Measurements from ENCODE around the gene ATAD3A.
"Not testable (repeated sequence)": the region's sequence is repeated elsewhere in the genome, so short reads cannot be mapped to it uniquely, and the experiment has no call there.

The ATAD3A gene

DNA sequence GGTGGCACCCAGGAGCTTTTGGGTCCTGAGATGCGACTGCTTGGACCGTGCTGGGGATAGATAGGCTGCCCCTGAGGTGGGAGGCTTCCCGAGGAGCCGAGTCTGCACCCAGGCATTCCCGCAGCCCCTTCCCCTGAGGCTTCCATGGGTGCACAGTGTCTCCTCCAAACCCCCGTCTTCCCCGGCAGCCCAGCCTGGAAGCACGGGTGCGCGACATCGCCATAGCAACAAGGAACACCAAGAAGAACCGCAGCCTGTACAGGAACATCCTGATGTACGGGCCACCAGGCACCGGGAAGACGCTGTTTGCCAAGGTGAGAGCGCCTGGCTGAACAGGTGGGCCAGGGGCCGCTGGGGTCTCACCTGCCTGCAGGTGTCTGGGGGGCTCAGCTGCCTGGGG lies 11.7 kb downstream of the ATAD3A start:
- DNase-seq (ENCODE audit: low spot score) = not testable (repeated sequence)

DNA sequence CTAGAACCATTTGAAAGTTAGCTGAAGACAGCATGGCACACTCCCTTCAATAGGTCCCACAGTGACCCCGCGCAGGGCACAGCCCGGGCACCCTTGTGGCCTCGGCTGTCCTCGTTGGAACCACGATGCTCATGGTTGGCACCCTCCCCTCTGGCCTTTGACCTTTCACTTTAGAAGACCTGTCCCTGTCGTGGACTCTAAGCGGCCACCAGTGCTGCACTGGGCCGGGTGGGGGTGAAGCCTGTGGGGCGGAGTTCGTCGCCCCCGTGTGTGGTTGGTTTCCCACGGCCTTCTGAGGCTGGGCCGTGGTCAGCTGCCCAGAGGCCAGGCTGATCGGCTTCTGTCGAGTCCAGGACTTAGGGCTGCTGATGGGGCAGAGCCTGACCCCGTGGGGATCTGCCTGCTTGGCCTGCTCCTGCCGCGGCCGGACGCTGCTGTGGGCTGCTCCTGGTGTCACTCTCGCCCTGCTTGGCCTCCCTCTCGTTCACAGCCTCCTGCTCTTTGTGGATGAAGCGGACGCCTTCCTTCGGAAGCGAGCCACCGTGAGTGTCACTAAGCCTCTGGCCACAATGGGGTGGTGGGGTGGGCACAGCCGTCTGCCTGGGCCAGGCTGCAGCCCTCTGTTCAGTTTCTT lies 12.9 kb downstream of the ATAD3A start:
- not testable (repeated sequence) for DNase-seq (ENCODE audit: low spot score)

DNA sequence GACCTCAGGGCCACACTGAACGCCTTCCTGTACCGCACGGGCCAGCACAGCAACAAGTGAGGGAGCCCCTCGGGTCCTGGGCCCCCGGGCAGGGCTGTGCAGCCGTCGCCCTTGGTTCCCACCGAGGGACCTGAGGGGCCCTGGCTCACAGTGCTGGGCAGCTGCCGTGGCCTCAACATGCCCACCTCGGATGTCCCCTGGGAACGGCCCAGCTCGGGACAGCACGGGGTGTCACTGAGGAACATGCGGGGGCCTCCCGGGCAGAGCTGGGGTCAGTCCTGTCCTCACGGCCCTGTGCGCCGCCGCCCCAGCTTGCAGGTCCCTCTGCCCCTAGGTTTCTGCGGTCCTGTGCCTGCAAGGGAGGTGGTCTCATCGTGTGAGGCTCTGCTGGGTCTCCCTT lies 14.5 kb downstream of the ATAD3A start:
- not testable (repeated sequence) for DNase-seq (ENCODE audit: low spot score)

GRCh38 chr1:1527092-1527816 lies 15.3 kb downstream of the ATAD3A start:
- DNase-seq (ENCODE audit: low spot score) = no peak

GRCh38 chr1:1528301-1529267 lies 16.6 kb downstream of the ATAD3A start:
- no peak for DNase-seq (ENCODE audit: low spot score)

GRCh38 chr1:1529321-1529720 lies 17.4 kb downstream of the ATAD3A start:
- no peak for DNase-seq (ENCODE audit: low spot score)

DNA sequence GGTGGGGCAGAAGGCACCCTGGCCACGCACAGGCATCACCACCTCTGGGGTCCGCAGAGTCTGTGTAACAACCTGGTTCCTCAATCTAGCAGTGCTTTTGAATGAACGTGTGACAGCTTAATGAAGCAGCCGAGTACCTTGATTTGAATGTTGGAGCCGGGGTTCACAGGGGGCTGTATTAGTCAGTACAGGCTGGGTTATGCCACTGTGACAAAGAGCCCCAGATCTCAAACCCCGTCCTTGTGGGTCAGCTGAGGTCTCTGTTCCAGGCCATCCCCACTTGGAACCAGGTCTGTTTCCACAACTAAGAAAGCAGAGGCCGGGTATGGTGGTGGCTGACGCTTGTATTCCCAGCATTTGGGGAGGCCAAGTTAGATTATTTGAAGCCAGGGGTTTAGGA lies 18.0 kb downstream of the ATAD3A start:
- DNase-seq (ENCODE audit: low spot score) = no peak

DNA sequence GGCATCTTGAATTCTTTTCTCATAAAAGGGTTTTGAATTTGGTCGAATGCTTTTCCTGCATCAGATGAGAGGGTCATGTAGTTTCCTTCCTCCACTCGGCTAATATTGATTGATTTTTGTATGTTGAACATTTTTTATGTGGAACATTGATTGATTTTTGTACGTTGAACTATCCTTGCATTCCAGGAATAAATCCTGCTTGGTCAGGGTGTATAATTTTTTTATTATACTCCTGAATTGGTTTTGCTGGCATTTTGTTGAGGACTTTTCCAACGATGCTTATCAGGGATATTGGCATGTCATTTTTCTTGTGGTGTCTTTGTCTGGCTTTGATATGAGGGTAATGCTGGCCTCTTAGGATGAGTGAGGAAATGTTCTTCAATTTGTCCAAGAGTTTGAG lies 20.0 kb downstream of the ATAD3A start:
- DNase-seq (ENCODE audit: low spot score) = no peak

GRCh38 chr1:1533176-1533893 lies 21.4 kb downstream of the ATAD3A start:
- DNase-seq (ENCODE audit: low spot score) = not testable (repeated sequence)

DNA sequence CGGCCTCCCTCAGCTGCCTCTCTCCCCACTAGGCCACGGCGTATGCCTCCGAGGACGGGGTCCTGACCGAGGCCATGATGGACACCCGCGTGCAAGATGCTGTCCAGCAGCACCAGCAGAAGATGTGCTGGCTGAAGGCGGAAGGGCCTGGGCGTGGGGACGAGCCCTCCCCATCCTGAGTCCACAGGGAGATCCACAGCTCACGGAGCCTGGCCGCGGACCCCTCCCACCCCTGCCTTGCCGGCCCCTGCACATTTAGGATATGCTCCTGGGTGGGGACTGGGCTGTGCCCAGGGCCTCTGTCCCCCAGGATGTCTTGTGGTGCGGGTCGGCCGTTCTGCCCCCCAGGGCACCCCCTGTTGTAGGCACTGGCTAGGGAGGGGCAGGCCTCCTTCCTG lies 21.9 kb downstream of the ATAD3A start:
- DNase-seq (ENCODE audit: low spot score) = not testable (repeated sequence)

DNA sequence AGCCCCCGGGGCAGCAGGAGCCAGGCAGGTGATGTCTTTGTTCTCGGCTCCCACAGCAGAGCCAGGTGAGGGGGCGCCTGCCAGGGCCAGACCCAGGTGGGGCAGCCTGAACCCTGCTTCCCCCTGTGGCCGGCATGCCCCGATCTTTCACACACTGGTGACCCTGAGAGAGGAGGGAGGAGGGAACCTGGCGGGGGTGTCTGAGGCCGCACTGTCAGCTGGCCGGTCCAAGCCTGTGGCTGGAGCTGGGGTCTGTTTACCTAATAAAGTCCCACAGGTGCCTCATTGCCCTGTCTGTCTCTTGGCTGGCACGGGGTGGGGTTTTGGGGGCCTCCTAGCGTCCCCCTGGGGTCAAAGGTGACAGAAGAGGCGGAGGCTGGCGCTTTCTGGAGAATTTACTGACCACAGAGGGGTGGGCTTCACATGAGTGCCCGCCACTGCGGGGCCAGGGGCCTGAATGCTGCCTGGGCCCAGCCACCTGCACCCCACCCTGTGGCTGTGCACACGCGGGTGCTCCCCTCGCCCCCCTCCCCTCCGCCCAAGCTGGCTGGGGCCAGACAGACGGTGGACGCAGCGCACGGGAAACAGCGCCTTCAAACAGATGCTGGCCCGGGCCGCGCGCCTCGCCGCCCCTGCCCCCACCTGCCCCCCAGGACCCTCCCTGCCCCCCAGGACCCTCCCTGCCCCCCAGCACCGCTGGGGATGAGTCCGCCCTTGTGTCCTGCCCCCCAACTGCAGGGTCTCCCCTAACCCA lies 22.6 kb downstream of the ATAD3A start:
- DNase-seq (ENCODE audit: low spot score) = no peak

DNA sequence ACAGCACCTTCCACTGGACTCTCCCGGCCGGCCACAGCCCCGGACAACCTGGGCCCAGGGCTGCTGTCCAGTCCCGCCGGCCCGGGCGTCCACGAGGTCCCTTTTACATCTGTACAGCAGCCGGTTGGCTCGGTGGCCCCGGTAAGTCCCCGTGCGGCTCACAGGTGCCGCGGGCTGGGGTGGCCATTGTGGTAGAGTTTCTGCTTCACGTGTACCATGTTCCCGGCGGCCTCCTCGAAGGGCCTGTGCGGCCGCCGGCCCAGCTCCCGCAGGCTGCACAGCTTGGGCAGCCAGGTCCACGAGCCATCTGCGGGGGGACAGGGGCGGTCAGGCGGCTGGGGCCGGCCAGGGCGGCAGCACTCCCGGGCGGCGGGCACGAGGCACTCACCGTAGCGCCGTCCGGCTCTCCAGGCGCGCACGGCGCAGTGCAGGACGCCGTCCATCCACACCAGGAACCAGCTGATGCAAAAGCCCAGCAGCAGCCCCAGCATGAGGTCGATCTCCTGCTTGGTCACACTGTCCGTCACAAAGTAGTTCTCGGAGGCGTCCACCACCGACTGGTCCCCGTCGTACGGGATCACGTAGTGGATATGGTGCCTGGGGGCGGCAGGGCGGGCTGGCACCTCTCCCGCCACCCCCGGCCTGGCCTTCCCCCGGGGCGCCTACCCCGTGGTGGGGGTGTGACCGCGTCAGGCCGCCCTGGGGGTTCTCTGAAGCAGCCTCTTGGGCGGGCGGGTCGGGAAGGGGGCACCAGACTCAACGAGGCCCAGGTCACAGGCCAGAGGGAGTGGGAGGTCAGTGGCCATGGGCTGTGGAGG lies 23.4 kb downstream of the ATAD3A start:
- DNase-seq (ENCODE audit: low spot score) = no peak

GRCh38 chr1:1536019-1536937 lies 24.3 kb downstream of the ATAD3A start:
- no peak for DNase-seq (ENCODE audit: low spot score)

- DNase-seq (ENCODE audit: low spot score) = no peak
Observed at GRCh38 chr1:1536938-1537546, 25.1 kb downstream of the ATAD3A start.

- no peak for DNase-seq (ENCODE audit: low spot score)
Observed at GRCh38 chr1:1537626-1538250, 25.8 kb downstream of the ATAD3A start.

DNA sequence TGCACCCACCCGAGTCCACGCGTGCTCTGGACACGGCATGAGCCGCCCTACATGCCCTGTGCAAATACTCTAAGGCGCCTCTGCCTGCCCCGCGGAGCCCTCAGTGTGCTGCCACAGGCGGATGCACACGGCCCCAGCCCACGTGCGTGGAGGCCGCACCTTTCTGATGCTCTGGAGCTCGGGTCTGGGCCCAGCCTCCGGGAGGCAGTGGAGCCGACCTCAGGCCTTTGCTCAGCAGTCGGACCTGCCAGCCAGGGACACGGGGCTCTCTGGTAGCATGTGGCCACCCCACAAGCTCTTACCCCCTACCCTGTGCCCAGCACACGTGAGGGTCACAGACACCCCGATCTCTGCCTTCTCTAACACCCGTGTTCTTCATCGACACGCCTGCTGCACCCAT lies 26.4 kb downstream of the ATAD3A start:
- DNase-seq (ENCODE audit: low spot score) = no peak

DNA sequence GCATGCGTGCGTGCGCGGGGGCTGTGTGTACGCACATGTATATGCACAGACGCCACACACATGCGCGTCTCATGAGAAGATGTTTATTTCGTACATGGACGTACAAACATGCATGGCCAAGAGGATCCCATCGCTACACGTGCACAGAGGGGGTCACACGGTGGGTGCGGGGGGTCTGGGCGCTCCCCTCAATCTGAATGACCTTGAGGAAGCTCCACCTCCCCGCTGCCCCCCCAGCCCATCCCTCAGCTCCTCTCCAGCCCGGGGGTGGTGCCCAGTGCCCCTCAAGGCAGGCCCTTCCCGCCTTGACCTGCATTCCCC lies 27.0 kb downstream of the ATAD3A start:
- no peak for DNase-seq (ENCODE audit: low spot score)

DNA sequence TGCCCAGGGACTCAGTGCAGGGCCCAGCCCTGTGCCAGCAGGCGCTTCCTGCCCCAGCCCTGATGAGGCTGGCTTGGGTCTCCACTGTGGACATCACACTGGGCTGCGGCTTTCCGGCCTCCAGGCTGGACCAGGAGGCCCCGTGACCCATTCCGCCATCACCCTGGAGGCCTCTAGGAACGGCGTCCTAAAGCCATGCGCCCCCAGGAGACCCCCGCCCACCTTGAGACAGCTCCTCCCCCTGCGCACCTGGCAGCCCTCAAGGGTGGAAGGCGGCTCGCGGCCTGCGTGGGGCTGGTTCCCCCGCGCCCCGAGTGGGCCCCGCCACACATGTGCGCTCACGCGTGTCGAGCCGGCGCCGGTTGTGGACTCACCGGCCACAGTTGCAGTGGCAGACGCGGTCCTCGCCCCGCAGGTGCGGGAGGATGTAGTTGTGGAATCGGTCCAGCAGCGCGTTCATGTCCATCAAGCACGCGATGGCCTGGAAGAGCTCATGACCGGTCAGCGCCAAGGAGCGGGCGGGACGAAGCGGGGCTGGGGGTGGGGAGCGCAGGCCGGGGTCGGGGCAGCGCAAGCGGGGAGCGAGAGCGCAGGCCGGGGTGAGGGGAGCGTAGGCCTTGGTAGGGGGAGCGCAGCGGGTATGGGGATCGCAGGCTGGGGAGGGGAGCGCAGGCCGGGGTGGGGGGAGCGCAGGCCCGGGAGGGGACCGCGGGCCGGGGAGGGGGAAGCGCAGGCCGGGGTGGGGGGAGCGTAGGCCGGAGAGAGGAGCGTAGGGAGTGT lies 27.5 kb downstream of the ATAD3A start:
- DNase-seq (ENCODE audit: low spot score) = no peak
